ENCODE data around the gene CYP2U1.

The CYP2U1 gene

DNA sequence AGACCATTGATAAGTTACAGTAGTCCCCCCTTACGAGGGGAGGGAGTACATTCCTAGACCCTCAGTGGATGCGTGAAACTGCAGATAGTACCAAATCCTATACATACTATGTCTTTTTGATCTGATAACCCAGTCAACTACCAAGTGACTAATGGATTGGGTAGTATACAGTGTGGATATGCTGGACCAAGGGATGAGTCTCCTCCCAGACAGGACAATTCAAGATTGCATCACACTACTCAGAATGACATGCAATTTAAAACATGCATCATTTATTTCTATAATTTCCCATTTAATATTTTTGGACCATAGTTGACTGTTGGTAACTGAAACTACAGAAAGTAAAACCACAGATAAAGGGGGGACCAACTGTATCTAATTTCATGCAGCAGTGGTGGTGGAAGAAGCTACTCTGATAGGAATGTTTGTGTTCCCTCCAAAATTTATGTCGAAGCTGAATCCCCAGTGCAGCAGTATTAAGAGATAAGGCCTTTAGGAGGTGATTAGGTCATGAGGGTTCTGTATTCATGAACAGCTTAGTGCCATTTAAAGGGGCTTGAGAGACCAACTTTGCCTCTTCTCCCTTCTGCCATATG is 70.3 kb downstream of the CYP2U1 start:
- TF ChIP-seq, protein P1, sequence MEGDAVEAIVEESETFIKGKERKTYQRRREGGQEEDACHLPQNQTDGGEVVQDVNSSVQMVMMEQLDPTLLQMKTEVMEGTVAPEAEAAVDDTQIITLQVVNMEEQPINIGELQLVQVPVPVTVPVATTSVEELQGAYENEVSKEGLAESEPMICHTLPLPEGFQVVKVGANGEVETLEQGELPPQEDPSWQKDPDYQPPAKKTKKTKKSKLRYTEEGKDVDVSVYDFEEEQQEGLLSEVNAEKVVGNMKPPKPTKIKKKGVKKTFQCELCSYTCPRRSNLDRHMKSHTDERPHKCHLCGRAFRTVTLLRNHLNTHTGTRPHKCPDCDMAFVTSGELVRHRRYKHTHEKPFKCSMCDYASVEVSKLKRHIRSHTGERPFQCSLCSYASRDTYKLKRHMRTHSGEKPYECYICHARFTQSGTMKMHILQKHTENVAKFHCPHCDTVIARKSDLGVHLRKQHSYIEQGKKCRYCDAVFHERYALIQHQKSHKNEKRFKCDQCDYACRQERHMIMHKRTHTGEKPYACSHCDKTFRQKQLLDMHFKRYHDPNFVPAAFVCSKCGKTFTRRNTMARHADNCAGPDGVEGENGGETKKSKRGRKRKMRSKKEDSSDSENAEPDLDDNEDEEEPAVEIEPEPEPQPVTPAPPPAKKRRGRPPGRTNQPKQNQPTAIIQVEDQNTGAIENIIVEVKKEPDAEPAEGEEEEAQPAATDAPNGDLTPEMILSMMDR (IDR thresholded peaks at IDR 0.05; ENCODE audit: borderline replicate concordance, control extremely low read depth, extremely low read depth, insufficient read depth, missing control alignments), result no peak
- no peak for DNase-seq (ENCODE audit: low spot score)

More for the DNA sequence above, 70.3 kb downstream of the CYP2U1 start:
- in situ Hi-C loops (cut with MboI; ENCODE audit: low sequenced_read_pairs, unreplicated experiment), result no loop called here

Data from GM13976 (cell line).